CD14-positive monocyte (primary cell): ENCODE results near the gene ATXN1. TPM values are rescaled to one million over a fixed set of nuclear protein-coding genes. Genes with fewer than 3 reads are reported as not detected.

ENCODE experiments used
- DNase-seq, 3 donors: peaks; one replicate each; pipeline ENCODE4 v3.0.0-alpha.2; 2011 to 2022
- H2AFZ ChIP-seq: 2 replicates; pipeline ENCODE4 v1.6.0; 2012; ENCODE audit warnings: mild to moderate bottlenecking, low read depth, low read length, inconsistent platforms; ENCODE audit not compliant: insufficient read depth, poor library complexity, severe bottlenecking
- H3K27ac ChIP-seq, 2 donors: 1 replicate in 1 of 2; 2 replicates in 1 of 2; pipeline ENCODE4 v1.5.1; 2012 to 2013; ENCODE audit warnings: low read length in 2 of 2, control low read depth in 1 of 2, inconsistent platforms in 1 of 2, low read depth in 1 of 2, mild to moderate bottlenecking in 1 of 2
- H3K27me3 ChIP-seq, 2 donors: one replicate each; pipeline versions ENCODE4 v1.6.0 to v1.6.1; 2011 to 2013; ENCODE audit warnings: low read length in 2 of 2; ENCODE audit not compliant: control insufficient read depth in 2 of 2, insufficient read depth in 2 of 2
- H3K36me3 ChIP-seq, 2 donors: replicated peaks in 1 of 2; 1 replicate in 1 of 2; 2 replicates in 1 of 2; pipeline versions ENCODE4 v1.5.1 to v1.6.1; 2012 to 2013; ENCODE audit warnings: low read length in 2 of 2, control low read depth in 1 of 2, inconsistent platforms in 1 of 2, mild to moderate bottlenecking in 1 of 2; ENCODE audit not compliant: insufficient read depth in 2 of 2, control insufficient read depth in 1 of 2
- H3K4me1 ChIP-seq, 2 donors: 1 replicate in 1 of 2; 2 replicates in 1 of 2; pipeline versions ENCODE4 v1.5.1 to v1.6.1; 2012 to 2013; ENCODE audit warnings: low read length in 2 of 2, control low read depth in 1 of 2, inconsistent platforms in 1 of 2, mild to moderate bottlenecking in 1 of 2, moderate library complexity in 1 of 2; ENCODE audit not compliant: insufficient read depth in 2 of 2, control insufficient read depth in 1 of 2
- H3K4me2 ChIP-seq: replicated peaks from 2 replicates; pipeline ENCODE3; 2012; ENCODE audit warnings: low read length, moderate library complexity, mild to moderate bottlenecking; ENCODE audit not compliant: poor library complexity, severe bottlenecking; ENCODE audit errors: extremely low read depth
- H3K4me3 ChIP-seq, 3 experiments: fragments of 200-600 bp in 1 of 3; sonication (generic) in 1 of 3; replicated peaks in 1 of 3; 1 replicate in 2 of 3; 2 replicates in 1 of 3; pipeline ENCODE4 v1.5.1; 2011 to 2013; ENCODE audit warnings: low read length in 3 of 3, mild to moderate bottlenecking in 3 of 3, control low read depth in 2 of 3, low read depth in 2 of 3, inconsistent platforms in 1 of 3, moderate library complexity in 1 of 3
- H3K79me2 ChIP-seq: 2 replicates; pipeline ENCODE4 v1.6.0; 2012; ENCODE audit warnings: mild to moderate bottlenecking, control low read depth, inconsistent platforms, low read length, moderate library complexity; ENCODE audit not compliant: insufficient read depth
- H3K9ac ChIP-seq: 2 replicates; pipeline ENCODE4 v1.6.0; 2017; ENCODE audit warnings: low read length, mild to moderate bottlenecking; ENCODE audit not compliant: insufficient read depth, poor library complexity, severe bottlenecking
- H3K9me3 ChIP-seq, 2 donors: replicated peaks in 1 of 2; 1 replicate in 1 of 2; 2 replicates in 1 of 2; pipeline versions ENCODE4 v1.5.1 to v1.6.1; 2012 to 2013; ENCODE audit warnings: low read length in 2 of 2, control low read depth in 1 of 2; ENCODE audit not compliant: control insufficient read depth in 1 of 2, insufficient read depth in 1 of 2
- H4K20me1 ChIP-seq: 2 replicates; pipeline ENCODE4 v1.6.0; 2012; ENCODE audit warnings: mild to moderate bottlenecking, low read length, control low read depth, moderate library complexity; ENCODE audit not compliant: insufficient read depth
- H3K27ac Mint-ChIP-seq, 7 donors: one replicate each; pipeline ENCODE4 v1.8.0; 2020; ENCODE audit warnings: mild to moderate bottlenecking in 7 of 7, mixed read lengths in 7 of 7, moderate library complexity in 6 of 7, inconsistent platforms in 2 of 7
- H3K27me3 Mint-ChIP-seq, 3 donors: one replicate each; pipeline ENCODE4 v1.8.0; 2021 to 2022; ENCODE audit warnings: low read depth in 3 of 3, mild to moderate bottlenecking in 3 of 3, mixed read lengths in 3 of 3, moderate library complexity in 3 of 3, inconsistent platforms in 1 of 3
- H3K36me3 Mint-ChIP-seq, 2 donors: one replicate each; pipeline ENCODE4 v1.8.0; 2020; ENCODE audit warnings: mixed read lengths in 2 of 2, inconsistent platforms in 1 of 2, mild to moderate bottlenecking in 1 of 2
- H3K4me1 Mint-ChIP-seq: one replicate; pipeline ENCODE4 v1.8.0; 2020; ENCODE audit warnings: mild to moderate bottlenecking, mixed read lengths
- H3K4me3 Mint-ChIP-seq, 2 donors: one replicate each; pipeline ENCODE4 v1.8.0; 2020; ENCODE audit warnings: mild to moderate bottlenecking in 2 of 2, mixed read lengths in 2 of 2, moderate library complexity in 1 of 2
- H3K9me3 Mint-ChIP-seq, 7 donors: one replicate each; pipeline ENCODE4 v1.8.0; 2020 to 2022; ENCODE audit warnings: mixed read lengths in 7 of 7, mild to moderate bottlenecking in 6 of 7, moderate library complexity in 6 of 7, inconsistent platforms in 2 of 7
- WGBS: methylation state at CpG from one replicate; pipeline ENCODE4 v1.1.5; 2013; ENCODE audit warnings: missing lambda C conversion rate; ENCODE audit not compliant: insufficient coverage; 5-methylcytosine and 5-hydroxymethylcytosine counted together
- intact Hi-C, 2 donors: fragments of 100-400 bp; cut with micrococcal nuclease; formaldehyde crosslinking; loops; one replicate each; pipeline versions ENCODE4 v1.15.0 to v1.15.1; 2023
- polyA plus RNA-seq, 3 donors: library from polyadenylated mRNA; depleted of rRNA in 1 of 3; unstranded in 2 of 3; stranded (reverse) in 1 of 3; fragments of 300-500 nt in 2 of 3; fragments of >200 nt in 1 of 3; fragmentation: Illumina TruSeq in 2 of 3; gene quantifications; 1 replicate in 2 of 3; 2 replicates in 1 of 3; pipeline ENCODE4 v1.2.3, GENCODE V29; 2012 to 2021
- TF ChIP-seq, protein P1 (sequence below): fragments of 200-600 bp; IDR thresholded peaks from one replicate; pipeline ENCODE4 v1.8.0; 2022; ENCODE audit warnings: antibody characterized with exemption, mild to moderate bottlenecking

Gene ATXN1
- polyA plus RNA-seq, 3 donors = 8.8 to 19.1 (median 10.9) TPM

- Mint-ChIP-seq H3K4me3 (no peak overlapping the region), H3K27me3 (peaks cover 0 to 1% (median 0%) of the 10 kb centered on the region in 3 donors), H3K9me3 (no peaks in the 10 kb centered on the region), H3K36me3 (peaks cover 2 to 13% of the 10 kb centered on the region in 2 donors), H3K27ac (no peak overlapping the region), H3K4me1 (peaks cover 9% of the 10 kb centered on the region)
- Histone ChIP-seq H3K36me3 (no peaks in the 10 kb centered on the region), H3K4me1 (no peaks in the 10 kb centered on the region), H3K27ac (no peak overlapping the region), H3K9ac (no peak overlapping the region), H3K9me3 (no peaks in the 10 kb centered on the region), H3K79me2 (no peaks in the 10 kb centered on the region), H3K4me2 (no peak overlapping the region), H2AFZ (no peak overlapping the region), H4K20me1 (peaks cover 16% of the 10 kb centered on the region), H3K27me3 (no peaks in the 10 kb centered on the region), H3K4me3 (no peak overlapping the region)
- no peak for DNase-seq
- intact Hi-C loops = no loop called here
- TF ChIP-seq, protein P1, sequence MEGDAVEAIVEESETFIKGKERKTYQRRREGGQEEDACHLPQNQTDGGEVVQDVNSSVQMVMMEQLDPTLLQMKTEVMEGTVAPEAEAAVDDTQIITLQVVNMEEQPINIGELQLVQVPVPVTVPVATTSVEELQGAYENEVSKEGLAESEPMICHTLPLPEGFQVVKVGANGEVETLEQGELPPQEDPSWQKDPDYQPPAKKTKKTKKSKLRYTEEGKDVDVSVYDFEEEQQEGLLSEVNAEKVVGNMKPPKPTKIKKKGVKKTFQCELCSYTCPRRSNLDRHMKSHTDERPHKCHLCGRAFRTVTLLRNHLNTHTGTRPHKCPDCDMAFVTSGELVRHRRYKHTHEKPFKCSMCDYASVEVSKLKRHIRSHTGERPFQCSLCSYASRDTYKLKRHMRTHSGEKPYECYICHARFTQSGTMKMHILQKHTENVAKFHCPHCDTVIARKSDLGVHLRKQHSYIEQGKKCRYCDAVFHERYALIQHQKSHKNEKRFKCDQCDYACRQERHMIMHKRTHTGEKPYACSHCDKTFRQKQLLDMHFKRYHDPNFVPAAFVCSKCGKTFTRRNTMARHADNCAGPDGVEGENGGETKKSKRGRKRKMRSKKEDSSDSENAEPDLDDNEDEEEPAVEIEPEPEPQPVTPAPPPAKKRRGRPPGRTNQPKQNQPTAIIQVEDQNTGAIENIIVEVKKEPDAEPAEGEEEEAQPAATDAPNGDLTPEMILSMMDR = no peak
- WGBS = no CpG with 5 or more reads among the region's 6 CpGs
Observed at GRCh38 chr6:16415677-16416076, 345.6 kb downstream of the ATXN1 start.

GRCh38 chr6:16414205-16414604 lies 347.1 kb downstream of the ATXN1 start:
- Histone ChIP-seq H3K4me2 (no peak overlapping the region), H3K9me3 (no peaks in the 10 kb centered on the region), H3K27ac (no peak overlapping the region), H4K20me1 (peaks cover 11% of the 10 kb centered on the region), H3K36me3 (no peaks in the 10 kb centered on the region), H3K79me2 (no peaks in the 10 kb centered on the region), H3K27me3 (no peaks in the 10 kb centered on the region), H2AFZ (no peak overlapping the region), H3K9ac (no peak overlapping the region), H3K4me3 (no peak overlapping the region), H3K4me1 (no peaks in the 10 kb centered on the region)
- Mint-ChIP-seq H3K4me1 (peaks cover 13% of the 10 kb centered on the region), H3K4me3 (no peak overlapping the region), H3K27me3 (peaks cover 0 to 3% (median 0%) of the 10 kb centered on the region in 3 donors), H3K9me3 (no peaks in the 10 kb centered on the region), H3K27ac (no peak overlapping the region), H3K36me3 (peaks cover 5 to 13% of the 10 kb centered on the region in 2 donors)
- TF ChIP-seq, protein P1 = no peak
- intact Hi-C loops = no loop called here
- DNase-seq = no peak
- 100% methylated on average over 5 of the region's 5 CpGs for WGBS
